GM10266 (cell line): Measurements from ENCODE around the gene DLG2.

ENCODE experiments used
- DNase-seq: peaks from one replicate; pipeline ENCODE4 v3.0.0; 2012; ENCODE audit errors: extremely low spot score
- CTCF ChIP-seq: IDR thresholded peaks from 2 replicates; pipeline ENCODE4 v1.5.1; 2012; ENCODE audit warnings: mild to moderate bottlenecking, low read depth; ENCODE audit not compliant: control insufficient read depth, insufficient read depth; ENCODE audit errors: missing control alignments

Gene DLG2

GRCh38 chr11:85394283-85394682, 232.9 kb downstream of the DLG2 start:
- DNase-seq, result no peak
- TF ChIP-seq CTCF, result no peak

GRCh38 chr11:85391141-85391540, 236.0 kb downstream of the DLG2 start:
- no peak for DNase-seq
- no peak for TF ChIP-seq CTCF

- TF ChIP-seq CTCF, result no peak
- no peak for DNase-seq
These were observed 241.6 kb downstream of the DLG2 start for GRCh38 chr11:85385547-85385946.

- TF ChIP-seq CTCF, result no peak
- no peak for DNase-seq
These were observed 242.0 kb downstream of the DLG2 start for GRCh38 chr11:85385111-85385510.

- TF ChIP-seq CTCF, result no peak
- DNase-seq, result no peak
These were observed 248.1 kb downstream of the DLG2 start for GRCh38 chr11:85379066-85379465.

- no peak for DNase-seq
- no peak for TF ChIP-seq CTCF
These were observed 249.2 kb downstream of the DLG2 start for GRCh38 chr11:85377901-85378300.

- no peak for DNase-seq
- no peak for TF ChIP-seq CTCF
These were observed 267.3 kb downstream of the DLG2 start for GRCh38 chr11:85359859-85360258.
